SH-SY5Y (cell line): ENCODE measurements around the gene SLC35F1.

Experiments used
- GATA2 ChIP-seq: IDR thresholded peaks from 2 replicates; pipeline ENCODE4 v1.6.1; 2011; ENCODE audit warnings: mild to moderate bottlenecking, low read depth, low read length
- GATA3 ChIP-seq: IDR thresholded peaks from 2 replicates; pipeline ENCODE4 v1.6.1; 2011; ENCODE audit warnings: low read depth, mild to moderate bottlenecking, low read length, moderate library complexity

- TF ChIP-seq GATA3 (no peak), GATA2 (no peak)
These were observed 411.6 kb downstream of the SLC35F1 start for GRCh38 chr6:118318648-118319047.
